ENCODE data around the gene N4BP3.
"Not testable (repeated sequence)": the region's sequence is repeated elsewhere in the genome, so short reads cannot be mapped to it uniquely, and the experiment has no call there.

The N4BP3 gene

DNA sequence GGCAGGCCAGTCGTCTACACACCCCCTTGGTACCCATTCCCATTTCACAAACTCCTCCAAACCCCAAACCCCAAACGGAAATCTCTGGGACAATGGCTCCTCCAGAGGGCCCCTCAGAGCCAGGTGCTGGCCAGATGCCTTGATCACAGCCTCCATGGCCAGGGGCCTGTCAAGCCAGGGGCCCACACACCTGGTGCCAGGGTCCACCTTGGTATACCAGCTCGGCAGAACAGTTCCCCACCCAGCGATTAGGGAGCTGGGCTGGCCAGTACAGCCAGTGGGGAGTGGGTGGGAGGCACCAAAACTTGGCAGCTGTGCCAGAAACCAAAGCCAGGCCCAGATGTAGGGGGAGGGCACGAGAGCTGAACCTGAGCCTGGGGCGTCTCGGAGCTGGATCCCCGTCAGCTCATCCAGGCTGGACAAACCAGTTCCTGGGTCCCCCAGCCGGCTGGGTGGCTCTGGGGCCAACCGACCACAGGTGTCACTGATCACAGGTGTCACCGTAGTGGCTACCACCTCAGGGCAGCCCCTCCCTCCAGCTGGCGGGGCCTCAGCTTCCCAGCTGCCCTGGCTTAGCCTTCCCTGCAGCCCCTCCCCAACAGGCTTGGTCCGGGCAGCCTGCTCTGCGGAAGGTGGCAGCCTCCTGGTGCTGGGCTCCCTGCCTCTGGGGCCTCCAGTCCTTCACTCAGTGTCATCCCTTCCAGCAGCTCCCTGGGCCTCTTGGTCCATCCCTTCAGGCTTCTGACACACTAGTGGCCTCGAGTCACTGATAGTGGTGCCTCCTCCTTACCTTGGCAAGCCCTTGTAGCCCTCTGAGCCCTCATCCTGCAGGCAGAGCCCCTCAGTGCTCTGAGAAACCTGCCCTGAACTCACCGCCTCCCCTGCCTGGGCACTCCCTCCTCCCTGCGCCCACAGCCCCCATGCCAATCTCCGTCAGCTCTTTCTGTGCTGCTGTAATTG, 10.9 kb downstream of the N4BP3 start:
- H3K27ac ChIP-seq (ENCODE audit: low read length), result peak overlapping the region; percentile 67
- H3K36me3 ChIP-seq (ENCODE audit: insufficient read depth, low read depth, low read length), result peaks cover 44% of the 10 kb centered on the region
- H3K9me3 ChIP-seq (ENCODE audit: insufficient read depth, low read depth, low read length), result no peaks in the 10 kb centered on the region
- H3K4me3 ChIP-seq (ENCODE audit: low read length), result no peak overlapping the region
- H3K27me3 ChIP-seq (ENCODE audit: insufficient read depth, low read length), result no peaks in the 10 kb centered on the region
- H3K9ac ChIP-seq (ENCODE audit: low read depth, low read length), result peak overlapping the region; percentile 11; the same call in 1 of the 2 replicates
- peaks cover 26% of the 10 kb centered on the region for H3K4me1 ChIP-seq (ENCODE audit: insufficient read depth, low read length)

DNA sequence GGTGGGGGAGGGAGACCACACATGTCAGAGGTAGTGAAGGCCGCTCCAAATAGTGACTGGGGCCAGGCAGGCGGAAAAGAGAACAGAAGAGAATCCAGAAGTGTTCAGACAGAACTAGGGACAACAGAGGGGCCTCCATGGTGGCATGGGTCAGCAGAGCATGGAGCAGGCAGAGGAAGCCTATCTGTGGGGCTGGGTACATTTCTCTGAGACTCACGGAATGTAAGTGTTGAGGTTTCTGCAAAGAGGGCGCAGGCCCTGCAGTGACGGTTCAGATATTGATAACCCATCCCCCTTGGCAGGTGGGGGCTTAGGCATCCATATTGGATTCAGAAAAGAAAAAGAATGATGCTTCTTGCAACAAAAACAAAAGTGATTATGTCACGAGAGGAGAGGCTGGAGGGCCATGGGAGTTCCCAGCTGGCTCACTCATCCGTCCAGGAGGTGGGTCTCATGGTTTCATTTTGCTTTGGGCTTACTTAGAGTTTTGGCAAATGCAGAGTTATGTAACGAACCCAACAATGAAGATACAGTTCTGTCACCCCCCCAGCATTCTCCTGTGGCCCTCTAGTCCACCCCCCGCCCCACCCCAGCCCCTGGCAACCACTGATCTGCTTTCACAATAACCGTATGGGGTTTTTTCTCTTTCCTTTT, 12.0 kb downstream of the N4BP3 start:
- H3K4me3 ChIP-seq (ENCODE audit: low read length), result no peak overlapping the region
- peaks cover 35% of the 10 kb centered on the region for H3K36me3 ChIP-seq (ENCODE audit: insufficient read depth, low read depth, low read length)
- H3K27me3 ChIP-seq (ENCODE audit: insufficient read depth, low read length), result no peaks in the 10 kb centered on the region
- peak overlapping the region; percentile 67 for H3K27ac ChIP-seq (ENCODE audit: low read length)
- H3K9ac ChIP-seq (ENCODE audit: low read depth, low read length), result peak overlapping the region; percentile 11; the same call in 1 of the 2 replicates
- H3K9me3 ChIP-seq (ENCODE audit: insufficient read depth, low read depth, low read length), result no peaks in the 10 kb centered on the region
- peaks cover 26% of the 10 kb centered on the region for H3K4me1 ChIP-seq (ENCODE audit: insufficient read depth, low read length)

DNA sequence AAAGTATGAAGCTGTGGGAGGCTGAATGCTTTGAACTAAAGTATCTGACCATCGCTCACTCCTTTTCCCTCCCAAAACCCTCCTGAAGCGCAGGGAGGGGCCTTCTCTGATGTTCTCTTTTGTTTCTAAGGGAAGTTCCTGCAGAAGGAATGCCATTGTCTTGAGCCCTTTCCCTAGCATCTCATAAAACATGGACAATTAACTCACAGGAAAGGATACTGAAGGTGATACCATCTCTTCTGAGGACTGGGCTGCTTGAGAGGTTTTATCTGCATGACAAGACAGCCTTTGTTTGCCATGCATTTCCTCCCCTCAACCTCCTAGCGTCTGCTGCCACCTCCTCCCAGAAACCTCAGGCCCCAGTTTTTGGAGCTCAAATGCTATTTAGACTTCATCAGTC, 13.2 kb downstream of the N4BP3 start:
- Histone ChIP-seq H3K9me3 (ENCODE audit: insufficient read depth, low read depth, low read length) (no peaks in the 10 kb centered on the region), H3K36me3 (ENCODE audit: insufficient read depth, low read depth, low read length) (peaks cover 25% of the 10 kb centered on the region), H3K27me3 (ENCODE audit: insufficient read depth, low read length) (no peaks in the 10 kb centered on the region), H3K27ac (ENCODE audit: low read length) (peak overlapping the region; percentile 91), H3K4me1 (ENCODE audit: insufficient read depth, low read length) (peaks cover 27% of the 10 kb centered on the region), H3K4me3 (ENCODE audit: low read length) (peak overlapping the region; percentile 39; the same call in 1 of the 2 replicates), H3K9ac (ENCODE audit: low read depth, low read length) (peak overlapping the region; percentile 79; the same call in 1 of the 2 replicates)

DNA sequence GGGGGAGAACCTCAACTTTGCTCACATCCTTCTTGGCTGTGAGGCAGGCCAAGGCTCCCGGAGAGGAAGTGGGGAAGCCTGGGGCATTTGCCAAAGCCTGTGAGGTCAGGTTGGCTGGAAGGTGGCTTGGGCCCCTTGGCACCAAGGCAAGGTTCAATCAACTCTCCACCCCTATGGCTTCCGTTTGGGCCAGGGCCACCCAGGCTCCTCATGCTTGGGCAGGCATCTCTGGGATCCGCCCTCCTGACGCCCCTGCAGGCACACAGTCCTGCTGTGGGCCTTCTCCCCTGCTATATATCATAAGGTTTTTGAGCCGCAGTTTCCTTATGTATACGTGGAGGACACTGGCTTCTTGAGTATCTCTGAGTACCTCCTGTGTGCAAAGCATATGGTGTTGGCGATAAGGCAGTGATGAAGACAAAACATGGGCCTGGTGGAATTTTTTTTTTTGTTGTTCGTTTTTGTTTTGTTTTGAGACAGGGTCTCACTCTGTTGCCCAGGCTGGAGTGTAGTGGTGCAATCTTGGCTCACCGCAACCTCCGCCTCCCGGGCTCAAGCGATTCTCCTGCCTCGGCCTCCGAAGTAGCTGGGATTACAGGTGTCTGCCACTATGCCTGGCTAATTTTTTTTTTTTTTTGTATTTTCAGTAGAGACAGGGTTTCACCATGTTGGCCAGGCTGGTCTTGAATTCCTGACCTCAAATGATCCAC, 14.1 kb downstream of the N4BP3 start:
- peak overlapping the region; percentile 79; the same call in 1 of the 2 replicates for H3K9ac ChIP-seq (ENCODE audit: low read depth, low read length)
- peak overlapping the region; percentile 91 for H3K27ac ChIP-seq (ENCODE audit: low read length)
- not testable (repeated sequence) for H3K9me3 ChIP-seq (ENCODE audit: insufficient read depth, low read depth, low read length); H3K27me3 ChIP-seq (ENCODE audit: insufficient read depth, low read length)
- H3K4me1 ChIP-seq (ENCODE audit: insufficient read depth, low read length), result peaks cover 31% of the 10 kb centered on the region
- peak overlapping the region; percentile 39; the same call in 1 of the 2 replicates for H3K4me3 ChIP-seq (ENCODE audit: low read length)
- peaks cover 16% of the 10 kb centered on the region for H3K36me3 ChIP-seq (ENCODE audit: insufficient read depth, low read depth, low read length)

DNA sequence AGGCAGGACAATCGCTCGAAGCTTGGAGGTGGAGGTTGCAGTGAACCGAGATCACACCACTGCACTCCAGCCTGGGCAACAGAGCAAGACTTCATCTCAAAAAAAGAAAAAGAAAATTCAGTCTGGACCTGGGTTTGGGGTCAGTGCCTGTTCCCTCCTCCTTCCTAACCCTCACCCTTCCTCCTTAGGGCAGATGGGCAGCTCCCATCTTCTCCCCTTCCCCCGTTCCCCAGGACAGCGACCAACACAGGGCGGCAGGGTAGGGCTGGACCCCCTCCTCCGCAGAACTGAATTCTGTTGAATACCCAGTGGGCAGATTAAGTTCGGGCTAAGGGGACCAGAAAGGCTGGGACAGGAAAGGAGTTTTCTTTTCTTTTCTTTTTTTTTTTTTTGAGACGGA, 16.0 kb downstream of the N4BP3 start:
- peak overlapping the region; percentile 30 for H3K27ac ChIP-seq (ENCODE audit: low read length)
- peaks cover 14% of the 10 kb centered on the region for H3K36me3 ChIP-seq (ENCODE audit: insufficient read depth, low read depth, low read length)
- no peaks in the 10 kb centered on the region for H3K9me3 ChIP-seq (ENCODE audit: insufficient read depth, low read depth, low read length)
- peak overlapping the region; percentile 32; the same call in 1 of the 2 replicates for H3K9ac ChIP-seq (ENCODE audit: low read depth, low read length)
- peaks cover 23% of the 10 kb centered on the region for H3K4me1 ChIP-seq (ENCODE audit: insufficient read depth, low read length)
- no peaks in the 10 kb centered on the region for H3K27me3 ChIP-seq (ENCODE audit: insufficient read depth, low read length)
- H3K4me3 ChIP-seq (ENCODE audit: low read length), result no peak overlapping the region

DNA sequence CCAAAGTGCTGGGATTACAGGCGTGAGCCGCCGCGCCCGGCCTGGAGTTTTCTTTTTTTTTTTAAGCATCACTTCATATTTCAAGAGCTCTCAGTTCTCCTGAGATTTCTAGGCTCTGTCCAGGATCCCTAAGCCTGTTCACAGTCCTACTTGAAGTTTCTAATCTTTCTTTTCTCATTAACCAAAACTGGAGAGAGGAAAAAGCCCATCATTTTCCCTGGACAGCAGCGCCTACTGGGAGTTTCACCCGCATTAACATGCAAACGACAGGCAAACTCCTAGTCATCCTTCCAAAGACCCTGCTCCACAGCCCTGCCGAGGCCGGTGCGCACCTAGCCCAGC, 16.9 kb downstream of the N4BP3 start:
- Histone ChIP-seq H3K9ac (ENCODE audit: low read depth, low read length) (peak overlapping the region; percentile 87; the same call in 1 of the 2 replicates), H3K4me1 (ENCODE audit: insufficient read depth, low read length) (peaks cover 20% of the 10 kb centered on the region), H3K4me3 (ENCODE audit: low read length) (peak overlapping the region; percentile 92), H3K27ac (ENCODE audit: low read length) (peak overlapping the region; percentile 94), H3K36me3 (ENCODE audit: insufficient read depth, low read depth, low read length) (peaks cover 23% of the 10 kb centered on the region)
- not testable (repeated sequence) for H3K27me3 ChIP-seq (ENCODE audit: insufficient read depth, low read length); H3K9me3 ChIP-seq (ENCODE audit: insufficient read depth, low read depth, low read length)

DNA sequence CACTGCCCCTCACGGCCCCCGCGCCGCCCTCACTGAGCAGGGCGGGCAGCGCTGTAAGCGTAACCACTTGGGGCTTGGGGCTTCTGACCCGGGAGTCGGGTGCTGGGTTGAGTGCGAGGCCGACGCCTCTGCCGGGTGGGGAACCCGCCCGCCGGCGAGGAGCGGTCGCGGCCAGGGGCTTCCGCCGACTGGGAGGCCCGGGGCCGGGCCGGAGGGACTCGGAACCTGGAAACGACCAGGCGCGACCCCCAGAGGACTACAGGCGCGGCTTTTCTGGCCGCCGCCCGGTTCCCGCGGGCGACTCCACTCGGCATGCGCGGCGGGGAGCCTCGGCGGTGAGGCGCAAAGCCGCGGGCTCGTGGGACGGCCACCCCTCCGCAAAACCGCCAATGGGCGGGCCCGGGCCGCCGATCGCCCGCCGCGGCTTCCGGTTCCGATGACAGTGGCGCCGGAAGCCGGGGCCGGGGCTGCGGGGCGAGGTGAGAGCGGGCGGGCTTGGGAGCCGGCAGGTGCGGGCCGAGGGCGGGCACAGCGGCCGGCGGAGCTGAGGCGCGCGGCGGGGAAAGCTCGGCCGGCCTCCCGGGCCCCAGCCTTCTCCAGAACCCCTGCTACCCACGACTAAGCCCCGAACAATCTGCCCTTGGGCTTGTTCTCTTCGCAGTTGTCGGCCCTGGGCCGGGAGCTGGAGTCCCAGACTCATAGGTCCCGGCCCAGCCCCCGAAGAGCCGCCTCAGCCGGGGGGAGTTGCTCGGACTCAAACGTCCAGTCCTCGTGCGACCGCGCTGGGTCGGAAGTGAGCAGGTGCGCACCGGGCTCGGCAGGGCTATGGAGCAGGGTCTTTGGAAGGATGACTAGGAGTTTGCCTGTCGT, 17.5 kb downstream of the N4BP3 start, which contains the start of gene RMND5B:
Gene RMND5B, plus strand, starts transcription at position 439 of the 870 bp plus-strand sequence. CDS start 7,106 bp downstream, outside the sequence.
- Histone ChIP-seq H3K4me3 (ENCODE audit: low read length) (peak within 1 kb of the TSS; percentile 92), H3K27me3 (ENCODE audit: insufficient read depth, low read length) (no peaks in the 10 kb centered on the region), H3K9me3 (ENCODE audit: insufficient read depth, low read depth, low read length) (no peaks in the 10 kb centered on the region), H3K36me3 (ENCODE audit: insufficient read depth, low read depth, low read length) (peaks cover 29% of the 10 kb centered on the region), H3K4me1 (ENCODE audit: insufficient read depth, low read length) (peaks cover 14% of the 10 kb centered on the region), H3K9ac (ENCODE audit: low read depth, low read length) (peak within 1 kb of the TSS; percentile 87), H3K27ac (ENCODE audit: low read length) (peak within 1 kb of the TSS; percentile 94)

DNA sequence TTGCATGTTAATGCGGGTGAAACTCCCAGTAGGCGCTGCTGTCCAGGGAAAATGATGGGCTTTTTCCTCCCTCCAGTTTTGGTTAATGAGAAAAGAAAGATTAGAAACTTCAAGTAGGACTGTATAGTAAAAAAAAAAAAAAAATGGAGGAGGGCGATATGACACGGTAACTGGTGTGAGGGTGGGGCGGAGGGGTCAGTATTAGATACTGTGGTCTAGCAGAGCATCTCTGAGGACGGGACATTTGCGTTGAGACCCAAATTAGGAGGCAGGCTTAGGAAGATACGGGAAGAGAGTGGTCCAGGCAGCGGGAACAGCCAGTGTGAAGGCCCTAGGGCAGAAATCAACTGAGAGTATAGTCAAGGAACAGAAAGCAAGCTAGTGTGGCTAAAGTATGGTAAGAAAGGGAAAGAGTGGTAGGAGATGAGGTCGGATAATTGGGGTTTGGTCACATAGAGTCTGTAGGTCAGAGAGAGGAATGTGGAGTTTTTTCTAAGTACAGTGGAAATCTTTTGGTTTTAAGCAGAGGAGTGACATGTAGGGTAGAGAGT, 18.2 kb downstream of the N4BP3 start:
- Histone ChIP-seq H3K36me3 (ENCODE audit: insufficient read depth, low read depth, low read length) (peaks cover 36% of the 10 kb centered on the region), H3K4me1 (ENCODE audit: insufficient read depth, low read length) (peaks cover 13% of the 10 kb centered on the region), H3K9ac (ENCODE audit: low read depth, low read length) (peak overlapping the region; percentile 87; the same call in 1 of the 2 replicates), H3K4me3 (ENCODE audit: low read length) (peak overlapping the region; percentile 92), H3K27me3 (ENCODE audit: insufficient read depth, low read length) (no peaks in the 10 kb centered on the region), H3K9me3 (ENCODE audit: insufficient read depth, low read depth, low read length) (no peaks in the 10 kb centered on the region), H3K27ac (ENCODE audit: low read length) (peak overlapping the region; percentile 71)

DNA sequence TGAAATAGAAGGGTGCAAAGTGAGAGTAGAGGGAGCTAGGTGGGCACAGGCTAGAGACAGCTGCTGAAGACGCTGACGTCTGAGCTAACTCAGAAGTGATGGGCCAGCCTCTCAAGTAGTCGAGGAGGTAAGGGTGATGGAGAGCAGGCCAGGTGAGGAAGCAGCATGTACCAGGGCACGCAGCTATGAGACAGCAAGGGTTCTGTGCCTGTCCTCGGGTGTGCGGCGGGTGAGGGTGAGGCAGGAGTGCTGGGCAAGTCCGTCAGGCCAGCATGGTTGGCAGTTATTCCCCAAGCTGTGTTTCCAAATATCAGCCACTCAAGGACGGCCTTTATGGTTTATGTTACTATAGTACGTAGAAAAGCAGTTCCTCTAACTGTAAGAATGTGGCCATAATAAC, 23.7 kb downstream of the N4BP3 start:
- Histone ChIP-seq H3K9ac (ENCODE audit: low read depth, low read length) (no peak overlapping the region), H3K9me3 (ENCODE audit: insufficient read depth, low read depth, low read length) (no peaks in the 10 kb centered on the region), H3K4me3 (ENCODE audit: low read length) (no peak overlapping the region), H3K4me1 (ENCODE audit: insufficient read depth, low read length) (no peaks in the 10 kb centered on the region), H3K27ac (ENCODE audit: low read length) (no peak overlapping the region), H3K27me3 (ENCODE audit: insufficient read depth, low read length) (no peaks in the 10 kb centered on the region), H3K36me3 (ENCODE audit: insufficient read depth, low read depth, low read length) (peaks cover 77% of the 10 kb centered on the region)

DNA sequence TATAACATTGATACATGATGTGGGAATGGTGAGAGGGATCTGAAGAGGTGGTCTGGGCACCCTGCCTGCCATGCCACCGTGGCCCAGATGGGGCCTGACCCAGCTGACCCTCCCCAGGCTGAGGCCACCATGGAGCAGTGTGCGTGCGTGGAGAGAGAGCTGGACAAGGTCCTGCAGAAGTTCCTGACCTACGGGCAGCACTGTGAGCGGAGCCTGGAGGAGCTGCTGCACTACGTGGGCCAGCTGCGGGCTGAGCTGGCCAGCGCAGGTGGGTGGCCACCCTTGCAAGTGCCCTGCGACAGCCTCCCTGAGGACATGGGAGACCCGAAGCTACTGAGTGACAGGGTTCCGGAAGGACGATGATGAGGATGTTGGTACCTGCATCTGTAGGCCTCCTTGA, 24.7 kb downstream of the N4BP3 start:
- no peaks in the 10 kb centered on the region for H3K9me3 ChIP-seq (ENCODE audit: insufficient read depth, low read depth, low read length)
- no peak overlapping the region for H3K4me3 ChIP-seq (ENCODE audit: low read length)
- no peaks in the 10 kb centered on the region for H3K4me1 ChIP-seq (ENCODE audit: insufficient read depth, low read length)
- H3K36me3 ChIP-seq (ENCODE audit: insufficient read depth, low read depth, low read length), result peaks cover 86% of the 10 kb centered on the region
- no peaks in the 10 kb centered on the region for H3K27me3 ChIP-seq (ENCODE audit: insufficient read depth, low read length)
- no peak overlapping the region for H3K9ac ChIP-seq (ENCODE audit: low read depth, low read length)
- H3K27ac ChIP-seq (ENCODE audit: low read length), result no peak overlapping the region

Data from iPS-20b (cell line).